Neural cell (in vitro differentiated cells): Measurements from ENCODE around the gene CXCL16. TPM values are rescaled to one million over a fixed set of nuclear protein-coding genes. Genes with fewer than 3 reads are reported as not detected.

Experiments
- H2AFZ ChIP-seq: fragments of 200-600, 300-800 bp; sonication (generic), shearing (Covaris generic); 2 replicates; pipeline ENCODE4 v1.6.0; 2014; ENCODE audit warnings: low read depth, mild to moderate bottlenecking, antibody characterized with exemption, low read length, moderate library complexity
- H3F3A ChIP-seq: fragments of 200-600 bp; shearing (Covaris generic); 2 replicates; pipeline ENCODE4 v1.6.1; 2016; ENCODE audit warnings: mild to moderate bottlenecking, moderate library complexity, mixed read lengths, antibody characterized with exemption, low read length; ENCODE audit not compliant: insufficient read depth, poor library complexity, severe bottlenecking
- H3K27ac ChIP-seq: fragments of 200-600, 300-800 bp; sonication (generic), shearing (Covaris generic); 2 replicates; pipeline ENCODE4 v1.5.1; 2014; ENCODE audit warnings: mild to moderate bottlenecking, low read length, moderate library complexity
- H3K27me3 ChIP-seq: fragments of 300-800, 200-600 bp; sonication (generic), shearing (Covaris generic); 2 replicates; pipeline ENCODE4 v1.6.0; 2014; ENCODE audit warnings: mild to moderate bottlenecking, low read depth, low read length, moderate library complexity; ENCODE audit not compliant: insufficient read depth
- H3K36me3 ChIP-seq: fragments of 300-800, 200-600 bp; sonication (generic), shearing (Covaris generic); 2 replicates; pipeline ENCODE4 v1.5.1; 2014; ENCODE audit warnings: mild to moderate bottlenecking, antibody characterized with exemption, low read length, moderate library complexity; ENCODE audit not compliant: insufficient read depth
- H3K4me2 ChIP-seq: fragments of 300-800, 200-600 bp; sonication (generic), shearing (Covaris generic); 2 replicates; pipeline ENCODE4 v1.6.0; 2014; ENCODE audit warnings: mild to moderate bottlenecking, low read length
- H3K4me3 ChIP-seq: fragments of 300-800, 200-600 bp; sonication (generic), shearing (Covaris generic); 2 replicates; pipeline ENCODE4 v1.5.1; 2014; ENCODE audit warnings: mild to moderate bottlenecking, low read length, moderate library complexity
- H3K79me2 ChIP-seq: fragments of 200-600 bp; shearing (Covaris generic); replicated peaks from 2 replicates; pipeline ENCODE4 v1.6.0; 2014; ENCODE audit warnings: mild to moderate bottlenecking, low read length, moderate library complexity; ENCODE audit not compliant: insufficient read depth
- H3K9ac ChIP-seq: fragments of 300-800, 200-600 bp; sonication (generic), shearing (Covaris generic); 2 replicates; pipeline ENCODE4 v1.6.1; 2016; ENCODE audit warnings: mild to moderate bottlenecking, low read length, mixed read lengths
- H3K9me2 ChIP-seq: fragments of 200-600 bp; shearing (Covaris generic); 2 replicates; pipeline ENCODE4 v1.6.1; 2016; ENCODE audit warnings: mild to moderate bottlenecking, low read length, mixed read lengths; ENCODE audit not compliant: insufficient read depth
- H3K9me3 ChIP-seq: fragments of 200-600, 300-800 bp; sonication (generic), shearing (Covaris generic); 2 replicates; pipeline ENCODE4 v1.6.1; 2016; ENCODE audit warnings: mild to moderate bottlenecking, mixed run types, low read length, moderate library complexity, mixed read lengths
- H4K20me1 ChIP-seq: fragments of 200-600 bp; shearing (Covaris generic); 2 replicates; pipeline ENCODE4 v1.6.1; 2016; ENCODE audit warnings: mild to moderate bottlenecking, mixed run types; ENCODE audit not compliant: insufficient read depth
- CTCF ChIP-seq: fragments of 450-650 bp; IDR thresholded peaks from 2 replicates; pipeline ENCODE4 v1.5.1; 2014; ENCODE audit warnings: antibody characterized with exemption, mild to moderate bottlenecking, moderate library complexity; ENCODE audit not compliant: poor library complexity, severe bottlenecking
- EP300 ChIP-seq: fragments of 450-650 bp; conservative IDR thresholded peaks from 2 replicates; pipeline ENCODE4 v1.6.1; 2014; ENCODE audit warnings: antibody characterized with exemption, mild to moderate bottlenecking, moderate library complexity; ENCODE audit not compliant: poor library complexity, severe bottlenecking
- EZH2 ChIP-seq: fragments of 200-600, 300-800 bp; shearing (Covaris generic), sonication (generic); IDR thresholded peaks from 2 replicates; pipeline ENCODE4 v1.6.1; 2014; ENCODE audit warnings: antibody characterized with exemption, low read length, borderline replicate concordance, mild to moderate bottlenecking; ENCODE audit not compliant: insufficient read depth, poor library complexity, severe bottlenecking
- MXI1 ChIP-seq: fragments of 450-650 bp; conservative IDR thresholded peaks from 2 replicates; pipeline ENCODE4 v1.6.1; 2014; ENCODE audit warnings: antibody characterized with exemption, mild to moderate bottlenecking; ENCODE audit not compliant: poor library complexity, severe bottlenecking
- POLR2AphosphoS5 ChIP-seq: IDR thresholded peaks from 2 replicates; pipeline ENCODE4 v1.6.1; 2012
- RAD21 ChIP-seq: fragments of 450-650 bp; conservative IDR thresholded peaks from 2 replicates; pipeline ENCODE4 v1.6.1; 2014; ENCODE audit warnings: antibody characterized with exemption, mild to moderate bottlenecking, moderate library complexity
- REST ChIP-seq: IDR thresholded peaks from 2 replicates; pipeline ENCODE4 v1.6.1; 2012; ENCODE audit warnings: borderline replicate concordance
- SMC3 ChIP-seq: fragments of 450-650 bp; conservative IDR thresholded peaks from 2 replicates; pipeline ENCODE4 v1.6.1; 2014; ENCODE audit warnings: antibody characterized with exemption, mild to moderate bottlenecking, moderate library complexity; ENCODE audit not compliant: poor library complexity
- TAF1 ChIP-seq: IDR thresholded peaks from 2 replicates; pipeline ENCODE4 v1.6.1; 2012; ENCODE audit warnings: low read depth
- polyA plus RNA-seq: library from polyadenylated mRNA; depleted of rRNA; stranded (reverse); fragments of >200 nt; gene quantifications from 2 replicates; pipeline ENCODE4 v1.2.3, GENCODE V29; 2014

Gene CXCL16
- polyA plus RNA-seq, 1 donor from 2014 or later: not detected

GRCh38 chr17:4733073-4733531, 6.6 kb downstream of the CXCL16 start:
- no peak for TF ChIP-seq POLR2AphosphoS5
- no peak for TF ChIP-seq EZH2
- TF ChIP-seq SMC3: no peak
- no peak overlapping the region for H3K27ac ChIP-seq
- H3K4me3 ChIP-seq: no peak overlapping the region
- H3K79me2 ChIP-seq: no peaks in the 10 kb centered on the region
- no peak overlapping the region for H3K9ac ChIP-seq
- H3K9me2 ChIP-seq: no peaks in the 10 kb centered on the region
- H3K36me3 ChIP-seq: no peaks in the 10 kb centered on the region
- no peak overlapping the region for H3K4me2 ChIP-seq
- H3K9me3 ChIP-seq: no peaks in the 10 kb centered on the region
- H2AFZ ChIP-seq: no peak overlapping the region
- no peaks in the 10 kb centered on the region for H4K20me1 ChIP-seq
- no peaks in the 10 kb centered on the region for H3F3A ChIP-seq
- peaks cover 14% of the 10 kb centered on the region for H3K27me3 ChIP-seq

- H3K27ac ChIP-seq: no peak overlapping the region
- no peaks in the 10 kb centered on the region for H4K20me1 ChIP-seq
- no peak overlapping the region for H2AFZ ChIP-seq
- H3K36me3 ChIP-seq: no peaks in the 10 kb centered on the region
- H3K79me2 ChIP-seq: no peaks in the 10 kb centered on the region
- H3K27me3 ChIP-seq: no peaks in the 10 kb centered on the region
- no peaks in the 10 kb centered on the region for H3K9me3 ChIP-seq
- no peaks in the 10 kb centered on the region for H3F3A ChIP-seq
- H3K9me2 ChIP-seq: no peaks in the 10 kb centered on the region
- H3K9ac ChIP-seq: no peak overlapping the region
- H3K4me3 ChIP-seq: no peak overlapping the region
- no peak for TF ChIP-seq REST
- no peak for TF ChIP-seq EZH2
- no peak for TF ChIP-seq POLR2AphosphoS5
- no peak for TF ChIP-seq MXI1
- no peak for TF ChIP-seq EP300
- TF ChIP-seq RAD21: no peak
- no peak for TF ChIP-seq TAF1
- no peak for TF ChIP-seq SMC3
- TF ChIP-seq CTCF: no peak
- H3K4me2 ChIP-seq: no peak overlapping the region
These were observed 11.6 kb downstream of the CXCL16 start for GRCh38 chr17:4728124-4728523.
